AG04450 (cell line): ENCODE results near the gene DPH1. TPM values are rescaled to one million over a fixed set of nuclear protein-coding genes. Genes with fewer than 3 reads are reported as not detected.

ENCODE experiments used
- CTCF ChIA-PET: fragments of 300-600, 350-600 bp; formaldehyde crosslinking; extraction: SDS; loops from one replicate; lab custom pipeline; 2022; ENCODE audit warnings: antibody characterized with exemption, inconsistent platforms; lab: Charles Lee
- POLR2A ChIA-PET: fragments of 350-600 bp; formaldehyde crosslinking; extraction: SDS; loops from one replicate; lab custom pipeline; 2021; ENCODE audit warnings: antibody characterized with exemption, inconsistent platforms; lab: Yijun Ruan, JAX
- DNase-seq: peaks from one replicate; pipeline ENCODE4 v3.0.0-alpha.2; 2011; ENCODE audit warnings: low read depth, low spot score
- H3K27ac ChIP-seq: one replicate; pipeline ENCODE4 v1.5.1; 2012; ENCODE audit warnings: low read depth, low read length, control low read depth
- H3K27me3 ChIP-seq: one replicate; pipeline ENCODE4 v1.6.0; 2012; ENCODE audit warnings: low read length; ENCODE audit not compliant: control insufficient read depth, insufficient read depth
- H3K4me3 ChIP-seq: 2 replicates; pipeline ENCODE4 v1.5.1; 2011; ENCODE audit warnings: mild to moderate bottlenecking, low read depth, low read length, control low read depth
- H3K9me3 ChIP-seq: 2 replicates; pipeline ENCODE4 v1.5.1; 2012; ENCODE audit warnings: low read length; ENCODE audit not compliant: control insufficient read depth, insufficient read depth
- CTCF ChIP-seq: IDR thresholded peaks from 2 replicates; pipeline ENCODE4 v1.5.1; 2011; ENCODE audit warnings: low read depth, low read length, control low read depth, inconsistent platforms
- polyA plus RNA-seq: library from polyadenylated mRNA; depleted of rRNA; stranded (reverse); fragments of >200 nt; gene quantifications from 2 replicates; pipeline ENCODE4 v1.2.3, GENCODE V29; 2011

DPH1 gene
- polyA plus RNA-seq, 1 experiment = 25.3 TPM

- TF ChIP-seq CTCF = no peak
- CTCF ChIA-PET = interaction anchor here (0.5 to 2.5 kb wide), 3 partner anchors 13 to 147 kb away, joined by 3 to 10 read pairs (median 3); partner anchors contain the start of gene HIC1
- POLR2A ChIA-PET = interaction anchor here (0.9 to 1.6 kb wide), 12 partner anchors 9 to 194 kb away, joined by 3 to 8 read pairs (median 4); no protein-coding TSS in a partner anchor
- Histone ChIP-seq H3K27me3 (no peaks in the 10 kb centered on the region), H3K27ac (peak overlapping the region; percentile 94), H3K9me3 (no peaks in the 10 kb centered on the region; the same call in 1 of the 2 replicates), H3K4me3 (no peak overlapping the region)
- DNase-seq = no peak
Observed at GRCh38 chr17:2067608-2068024, 37.7 kb downstream of the DPH1 start.

GRCh38 chr17:2068031-2068518, 38.1 kb downstream of the DPH1 start:
- no peak for DNase-seq
- POLR2A ChIA-PET = interaction anchor here (0.9 to 1.7 kb wide), 13 partner anchors 10 to 194 kb away, joined by 3 to 8 read pairs (median 5); no protein-coding TSS in a partner anchor
- Histone ChIP-seq H3K27ac (peak overlapping the region; percentile 94), H3K9me3 (no peaks in the 10 kb centered on the region; the same call in 1 of the 2 replicates), H3K4me3 (no peak overlapping the region), H3K27me3 (no peaks in the 10 kb centered on the region)
- CTCF ChIA-PET = interaction anchor here (0.5 to 2.5 kb wide), 7 partner anchors 10 to 184 kb away, joined by 3 to 10 read pairs (median 3); partner anchors contain the start of gene HIC1
- peak; percentile 40 for TF ChIP-seq CTCF

GRCh38 chr17:2068519-2069051, 38.6 kb downstream of the DPH1 start:
- TF ChIP-seq CTCF = no peak
- DNase-seq = no peak
- Histone ChIP-seq H3K27me3 (no peaks in the 10 kb centered on the region), H3K27ac (peak overlapping the region; percentile 94), H3K4me3 (no peak overlapping the region), H3K9me3 (no peaks in the 10 kb centered on the region; the same call in 1 of the 2 replicates)
- ChIA-PET POLR2A (interaction anchor here (0.9 to 1.7 kb wide), 13 partner anchors 10 to 193 kb away, joined by 3 to 8 read pairs (median 5); no protein-coding TSS in a partner anchor), CTCF (interaction anchor here (0.8 to 2.5 kb wide), 7 partner anchors 11 to 183 kb away, joined by 3 to 10 read pairs (median 4); partner anchors contain the start of gene HIC1)

GRCh38 chr17:2070241-2071023, 40.5 kb downstream of the DPH1 start:
- no peak for TF ChIP-seq CTCF
- H3K4me3 ChIP-seq = no peak overlapping the region
- ChIA-PET POLR2A (interaction anchor here (1.2 to 2.2 kb wide), 4 partner anchors 15 to 111 kb away, joined by 4 to 11 read pairs (median 9); no protein-coding TSS in a partner anchor), CTCF (interaction anchor here (2.1 kb wide), 1 partner anchor 181 kb away, joined by 4 read pairs; no protein-coding TSS in a partner anchor)
- no peaks in the 10 kb centered on the region for H3K27me3 ChIP-seq
- peak overlapping the region; percentile 87 for H3K27ac ChIP-seq
- H3K9me3 ChIP-seq = no peaks in the 10 kb centered on the region; the same call in 1 of the 2 replicates
- no peak for DNase-seq
